ENCODE measurements around the gene PADI4.
A peak's percentile ranks its signal among the peaks of the same experiment; 100 is the strongest.

The PADI4 gene

GRCh38 chr1:17307946-17308345, at the start of gene PADI4:
PADI4 (plus strand) TSS chr1:17308197; CDS start chr1:17308223, 26 bp downstream.
- no peak for DNase-seq

- no peak for DNase-seq
Observed at GRCh38 chr1:17258758-17259130, 49.3 kb upstream of the PADI4 start.

- no peak for DNase-seq
Observed at GRCh38 chr1:17259233-17259873, 48.6 kb upstream of the PADI4 start.

- DNase-seq, result no peak
Observed at GRCh38 chr1:17260264-17260663, 47.7 kb upstream of the PADI4 start.

GRCh38 chr1:17260738-17261137, 47.3 kb upstream of the PADI4 start:
- DNase-seq, result no peak

GRCh38 chr1:17263936-17264335, 44.1 kb upstream of the PADI4 start:
- DNase-seq, result no peak

GRCh38 chr1:17264470-17264869, 43.5 kb upstream of the PADI4 start:
- DNase-seq, result no peak

- no peak for DNase-seq
Observed at GRCh38 chr1:17265162-17265561, 42.8 kb upstream of the PADI4 start.

- DNase-seq, result no peak
Observed at GRCh38 chr1:17265950-17266349, 42.0 kb upstream of the PADI4 start.

GRCh38 chr1:17270891-17271765, 36.9 kb upstream of the PADI4 start:
- DNase-seq, result no peak

- no peak for DNase-seq
Observed at GRCh38 chr1:17272066-17272465, 35.9 kb upstream of the PADI4 start.

GRCh38 chr1:17272646-17273045, 35.4 kb upstream of the PADI4 start:
- no peak for DNase-seq

- DNase-seq, result no peak
Observed at GRCh38 chr1:17273096-17273495, 34.9 kb upstream of the PADI4 start.

- DNase-seq, result peak; percentile 38
Observed at GRCh38 chr1:17274186-17275170, 33.5 kb upstream of the PADI4 start.

- no peak for DNase-seq
Observed at GRCh38 chr1:17276568-17276967, 31.4 kb upstream of the PADI4 start.

GRCh38 chr1:17277511-17278159, 30.4 kb upstream of the PADI4 start:
- no peak for DNase-seq

- DNase-seq, result no peak
Observed at GRCh38 chr1:17278996-17279830, 28.8 kb upstream of the PADI4 start.

GRCh38 chr1:17280436-17280835, 27.6 kb upstream of the PADI4 start:
- no peak for DNase-seq

GRCh38 chr1:17280894-17281293, 27.1 kb upstream of the PADI4 start:
- no peak for DNase-seq

- DNase-seq, result no peak
Observed at GRCh38 chr1:17281775-17282181, 26.2 kb upstream of the PADI4 start.

- DNase-seq, result no peak
Observed at GRCh38 chr1:17282836-17283235, 25.2 kb upstream of the PADI4 start.

- no peak for DNase-seq
Observed at GRCh38 chr1:17286646-17287045, 21.4 kb upstream of the PADI4 start.
